ENCODE results near the gene RTN4IP1. TPM values are rescaled to one million over a fixed set of nuclear protein-coding genes. Genes with fewer than 3 reads are reported as not detected.

Gene RTN4IP1
- total RNA-seq, 1 experiment from 2014 or later, result 19.2 TPM

DNA sequence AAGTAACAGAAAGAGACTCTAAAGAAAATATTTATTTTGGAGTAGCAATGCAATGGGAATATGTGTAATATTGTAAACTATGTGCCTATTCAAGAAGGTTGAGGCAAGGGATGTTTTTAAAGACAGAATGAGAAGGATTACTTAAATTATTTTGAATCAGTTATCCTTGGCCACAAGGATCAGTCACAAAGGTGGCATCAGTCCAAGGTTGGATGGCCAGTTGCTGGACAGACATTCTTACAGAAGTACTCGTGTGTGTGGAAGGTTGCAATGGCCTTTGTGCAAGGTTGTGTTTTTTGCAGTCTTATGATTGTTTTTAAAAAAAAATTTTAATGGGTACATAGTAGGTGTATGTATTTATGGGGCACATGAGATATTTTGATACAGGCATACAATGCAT, 2.0 kb upstream of the RTN4IP1 start:
- Mint-ChIP-seq H3K4me1 (peaks cover 29% of the 10 kb centered on the region), H3K27me3 (ENCODE audit: low read depth) (no peaks in the 10 kb centered on the region), H3K4me3 (no peak overlapping the region), H3K27ac (no peak overlapping the region), H3K36me3 (no peaks in the 10 kb centered on the region), H3K9me3 (no peaks in the 10 kb centered on the region)
- ChIA-PET CTCF (no interaction called here), POLR2A (no interaction called here)
- TF ChIP-seq, protein P1, sequence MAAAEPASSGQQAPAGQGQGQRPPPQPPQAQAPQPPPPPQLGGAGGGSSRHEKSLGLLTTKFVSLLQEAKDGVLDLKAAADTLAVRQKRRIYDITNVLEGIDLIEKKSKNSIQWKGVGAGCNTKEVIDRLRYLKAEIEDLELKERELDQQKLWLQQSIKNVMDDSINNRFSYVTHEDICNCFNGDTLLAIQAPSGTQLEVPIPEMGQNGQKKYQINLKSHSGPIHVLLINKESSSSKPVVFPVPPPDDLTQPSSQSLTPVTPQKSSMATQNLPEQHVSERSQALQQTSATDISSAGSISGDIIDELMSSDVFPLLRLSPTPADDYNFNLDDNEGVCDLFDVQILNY (CRISPR knock-in tag; IDR thresholded peaks at IDR 0.05), result no peak
- TF ChIP-seq, protein P2, sequence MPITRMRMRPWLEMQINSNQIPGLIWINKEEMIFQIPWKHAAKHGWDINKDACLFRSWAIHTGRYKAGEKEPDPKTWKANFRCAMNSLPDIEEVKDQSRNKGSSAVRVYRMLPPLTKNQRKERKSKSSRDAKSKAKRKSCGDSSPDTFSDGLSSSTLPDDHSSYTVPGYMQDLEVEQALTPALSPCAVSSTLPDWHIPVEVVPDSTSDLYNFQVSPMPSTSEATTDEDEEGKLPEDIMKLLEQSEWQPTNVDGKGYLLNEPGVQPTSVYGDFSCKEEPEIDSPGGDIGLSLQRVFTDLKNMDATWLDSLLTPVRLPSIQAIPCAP (CRISPR knock-in tag; IDR thresholded peaks at IDR 0.05), result no peak
- no peak for TF ChIP-seq NFE2L1 (CRISPR knock-in tag; IDR thresholded peaks at IDR 0.05)
- TF ChIP-seq NR2C2 (CRISPR knock-in tag; IDR thresholded peaks at IDR 0.05), result no peak
- TF ChIP-seq NR1H2 (CRISPR knock-in tag; IDR thresholded peaks at IDR 0.05), result no peak
- TF ChIP-seq, protein P3, sequence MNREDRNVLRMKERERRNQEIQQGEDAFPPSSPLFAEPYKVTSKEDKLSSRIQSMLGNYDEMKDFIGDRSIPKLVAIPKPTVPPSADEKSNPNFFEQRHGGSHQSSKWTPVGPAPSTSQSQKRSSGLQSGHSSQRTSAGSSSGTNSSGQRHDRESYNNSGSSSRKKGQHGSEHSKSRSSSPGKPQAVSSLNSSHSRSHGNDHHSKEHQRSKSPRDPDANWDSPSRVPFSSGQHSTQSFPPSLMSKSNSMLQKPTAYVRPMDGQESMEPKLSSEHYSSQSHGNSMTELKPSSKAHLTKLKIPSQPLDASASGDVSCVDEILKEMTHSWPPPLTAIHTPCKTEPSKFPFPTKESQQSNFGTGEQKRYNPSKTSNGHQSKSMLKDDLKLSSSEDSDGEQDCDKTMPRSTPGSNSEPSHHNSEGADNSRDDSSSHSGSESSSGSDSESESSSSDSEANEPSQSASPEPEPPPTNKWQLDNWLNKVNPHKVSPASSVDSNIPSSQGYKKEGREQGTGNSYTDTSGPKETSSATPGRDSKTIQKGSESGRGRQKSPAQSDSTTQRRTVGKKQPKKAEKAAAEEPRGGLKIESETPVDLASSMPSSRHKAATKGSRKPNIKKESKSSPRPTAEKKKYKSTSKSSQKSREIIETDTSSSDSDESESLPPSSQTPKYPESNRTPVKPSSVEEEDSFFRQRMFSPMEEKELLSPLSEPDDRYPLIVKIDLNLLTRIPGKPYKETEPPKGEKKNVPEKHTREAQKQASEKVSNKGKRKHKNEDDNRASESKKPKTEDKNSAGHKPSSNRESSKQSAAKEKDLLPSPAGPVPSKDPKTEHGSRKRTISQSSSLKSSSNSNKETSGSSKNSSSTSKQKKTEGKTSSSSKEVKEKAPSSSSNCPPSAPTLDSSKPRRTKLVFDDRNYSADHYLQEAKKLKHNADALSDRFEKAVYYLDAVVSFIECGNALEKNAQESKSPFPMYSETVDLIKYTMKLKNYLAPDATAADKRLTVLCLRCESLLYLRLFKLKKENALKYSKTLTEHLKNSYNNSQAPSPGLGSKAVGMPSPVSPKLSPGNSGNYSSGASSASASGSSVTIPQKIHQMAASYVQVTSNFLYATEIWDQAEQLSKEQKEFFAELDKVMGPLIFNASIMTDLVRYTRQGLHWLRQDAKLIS (CRISPR knock-in tag; IDR thresholded peaks at IDR 0.05; ENCODE audit: borderline replicate concordance), result no peak
- TF ChIP-seq, protein P4, sequence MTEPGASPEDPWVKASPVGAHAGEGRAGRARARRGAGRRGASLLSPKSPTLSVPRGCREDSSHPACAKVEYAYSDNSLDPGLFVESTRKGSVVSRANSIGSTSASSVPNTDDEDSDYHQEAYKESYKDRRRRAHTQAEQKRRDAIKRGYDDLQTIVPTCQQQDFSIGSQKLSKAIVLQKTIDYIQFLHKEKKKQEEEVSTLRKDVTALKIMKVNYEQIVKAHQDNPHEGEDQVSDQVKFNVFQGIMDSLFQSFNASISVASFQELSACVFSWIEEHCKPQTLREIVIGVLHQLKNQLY (CRISPR knock-in tag; IDR thresholded peaks at IDR 0.05), result no peak
- TF ChIP-seq, protein P5, sequence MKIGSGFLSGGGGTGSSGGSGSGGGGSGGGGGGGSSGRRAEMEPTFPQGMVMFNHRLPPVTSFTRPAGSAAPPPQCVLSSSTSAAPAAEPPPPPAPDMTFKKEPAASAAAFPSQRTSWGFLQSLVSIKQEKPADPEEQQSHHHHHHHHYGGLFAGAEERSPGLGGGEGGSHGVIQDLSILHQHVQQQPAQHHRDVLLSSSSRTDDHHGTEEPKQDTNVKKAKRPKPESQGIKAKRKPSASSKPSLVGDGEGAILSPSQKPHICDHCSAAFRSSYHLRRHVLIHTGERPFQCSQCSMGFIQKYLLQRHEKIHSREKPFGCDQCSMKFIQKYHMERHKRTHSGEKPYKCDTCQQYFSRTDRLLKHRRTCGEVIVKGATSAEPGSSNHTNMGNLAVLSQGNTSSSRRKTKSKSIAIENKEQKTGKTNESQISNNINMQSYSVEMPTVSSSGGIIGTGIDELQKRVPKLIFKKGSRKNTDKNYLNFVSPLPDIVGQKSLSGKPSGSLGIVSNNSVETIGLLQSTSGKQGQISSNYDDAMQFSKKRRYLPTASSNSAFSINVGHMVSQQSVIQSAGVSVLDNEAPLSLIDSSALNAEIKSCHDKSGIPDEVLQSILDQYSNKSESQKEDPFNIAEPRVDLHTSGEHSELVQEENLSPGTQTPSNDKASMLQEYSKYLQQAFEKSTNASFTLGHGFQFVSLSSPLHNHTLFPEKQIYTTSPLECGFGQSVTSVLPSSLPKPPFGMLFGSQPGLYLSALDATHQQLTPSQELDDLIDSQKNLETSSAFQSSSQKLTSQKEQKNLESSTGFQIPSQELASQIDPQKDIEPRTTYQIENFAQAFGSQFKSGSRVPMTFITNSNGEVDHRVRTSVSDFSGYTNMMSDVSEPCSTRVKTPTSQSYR (CRISPR knock-in tag; IDR thresholded peaks at IDR 0.05), result no peak
- TF ChIP-seq OVOL2 (CRISPR knock-in tag; IDR thresholded peaks at IDR 0.05; ENCODE audit: borderline replicate concordance), result no peak
- TF ChIP-seq JAZF1 (CRISPR knock-in tag; IDR thresholded peaks at IDR 0.05), result no peak
- TF ChIP-seq, protein P6, sequence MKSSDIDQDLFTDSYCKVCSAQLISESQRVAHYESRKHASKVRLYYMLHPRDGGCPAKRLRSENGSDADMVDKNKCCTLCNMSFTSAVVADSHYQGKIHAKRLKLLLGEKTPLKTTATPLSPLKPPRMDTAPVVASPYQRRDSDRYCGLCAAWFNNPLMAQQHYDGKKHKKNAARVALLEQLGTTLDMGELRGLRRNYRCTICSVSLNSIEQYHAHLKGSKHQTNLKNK (CRISPR knock-in tag; IDR thresholded peaks at IDR 0.05), result no peak
- no peak for TF ChIP-seq GTF2I (CRISPR knock-in tag; conservative IDR thresholded peaks at IDR 0.05)
- TF ChIP-seq NFYB (CRISPR knock-in tag; conservative IDR thresholded peaks at IDR 0.05; ENCODE audit: low read depth), result no peak
- no peak for TF ChIP-seq ZBTB21 (CRISPR knock-in tag; IDR thresholded peaks at IDR 0.05; ENCODE audit: borderline replicate concordance)
- TF ChIP-seq MYBL2 (CRISPR knock-in tag; IDR thresholded peaks at IDR 0.05), result no peak
- TF ChIP-seq, protein P7, sequence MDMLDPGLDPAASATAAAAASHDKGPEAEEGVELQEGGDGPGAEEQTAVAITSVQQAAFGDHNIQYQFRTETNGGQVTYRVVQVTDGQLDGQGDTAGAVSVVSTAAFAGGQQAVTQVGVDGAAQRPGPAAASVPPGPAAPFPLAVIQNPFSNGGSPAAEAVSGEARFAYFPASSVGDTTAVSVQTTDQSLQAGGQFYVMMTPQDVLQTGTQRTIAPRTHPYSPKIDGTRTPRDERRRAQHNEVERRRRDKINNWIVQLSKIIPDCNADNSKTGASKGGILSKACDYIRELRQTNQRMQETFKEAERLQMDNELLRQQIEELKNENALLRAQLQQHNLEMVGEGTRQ (CRISPR knock-in tag; IDR thresholded peaks at IDR 0.05), result no peak
- TF ChIP-seq, protein P8, sequence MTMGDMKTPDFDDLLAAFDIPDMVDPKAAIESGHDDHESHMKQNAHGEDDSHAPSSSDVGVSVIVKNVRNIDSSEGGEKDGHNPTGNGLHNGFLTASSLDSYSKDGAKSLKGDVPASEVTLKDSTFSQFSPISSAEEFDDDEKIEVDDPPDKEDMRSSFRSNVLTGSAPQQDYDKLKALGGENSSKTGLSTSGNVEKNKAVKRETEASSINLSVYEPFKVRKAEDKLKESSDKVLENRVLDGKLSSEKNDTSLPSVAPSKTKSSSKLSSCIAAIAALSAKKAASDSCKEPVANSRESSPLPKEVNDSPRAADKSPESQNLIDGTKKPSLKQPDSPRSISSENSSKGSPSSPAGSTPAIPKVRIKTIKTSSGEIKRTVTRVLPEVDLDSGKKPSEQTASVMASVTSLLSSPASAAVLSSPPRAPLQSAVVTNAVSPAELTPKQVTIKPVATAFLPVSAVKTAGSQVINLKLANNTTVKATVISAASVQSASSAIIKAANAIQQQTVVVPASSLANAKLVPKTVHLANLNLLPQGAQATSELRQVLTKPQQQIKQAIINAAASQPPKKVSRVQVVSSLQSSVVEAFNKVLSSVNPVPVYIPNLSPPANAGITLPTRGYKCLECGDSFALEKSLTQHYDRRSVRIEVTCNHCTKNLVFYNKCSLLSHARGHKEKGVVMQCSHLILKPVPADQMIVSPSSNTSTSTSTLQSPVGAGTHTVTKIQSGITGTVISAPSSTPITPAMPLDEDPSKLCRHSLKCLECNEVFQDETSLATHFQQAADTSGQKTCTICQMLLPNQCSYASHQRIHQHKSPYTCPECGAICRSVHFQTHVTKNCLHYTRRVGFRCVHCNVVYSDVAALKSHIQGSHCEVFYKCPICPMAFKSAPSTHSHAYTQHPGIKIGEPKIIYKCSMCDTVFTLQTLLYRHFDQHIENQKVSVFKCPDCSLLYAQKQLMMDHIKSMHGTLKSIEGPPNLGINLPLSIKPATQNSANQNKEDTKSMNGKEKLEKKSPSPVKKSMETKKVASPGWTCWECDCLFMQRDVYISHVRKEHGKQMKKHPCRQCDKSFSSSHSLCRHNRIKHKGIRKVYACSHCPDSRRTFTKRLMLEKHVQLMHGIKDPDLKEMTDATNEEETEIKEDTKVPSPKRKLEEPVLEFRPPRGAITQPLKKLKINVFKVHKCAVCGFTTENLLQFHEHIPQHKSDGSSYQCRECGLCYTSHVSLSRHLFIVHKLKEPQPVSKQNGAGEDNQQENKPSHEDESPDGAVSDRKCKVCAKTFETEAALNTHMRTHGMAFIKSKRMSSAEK (CRISPR knock-in tag; IDR thresholded peaks at IDR 0.05; ENCODE audit: borderline replicate concordance), result no peak
- TF ChIP-seq, protein P9, sequence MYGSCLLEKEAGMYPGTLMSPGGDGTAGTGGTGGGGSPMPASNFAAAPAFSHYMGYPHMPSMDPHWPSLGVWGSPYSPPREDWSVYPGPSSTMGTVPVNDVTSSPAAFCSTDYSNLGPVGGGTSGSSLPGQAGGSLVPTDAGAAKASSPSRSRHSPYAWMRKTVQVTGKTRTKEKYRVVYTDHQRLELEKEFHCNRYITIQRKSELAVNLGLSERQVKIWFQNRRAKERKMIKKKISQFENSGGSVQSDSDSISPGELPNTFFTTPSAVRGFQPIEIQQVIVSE (CRISPR knock-in tag; IDR thresholded peaks at IDR 0.05; ENCODE audit: borderline replicate concordance), result no peak
- TF ChIP-seq, protein P10, sequence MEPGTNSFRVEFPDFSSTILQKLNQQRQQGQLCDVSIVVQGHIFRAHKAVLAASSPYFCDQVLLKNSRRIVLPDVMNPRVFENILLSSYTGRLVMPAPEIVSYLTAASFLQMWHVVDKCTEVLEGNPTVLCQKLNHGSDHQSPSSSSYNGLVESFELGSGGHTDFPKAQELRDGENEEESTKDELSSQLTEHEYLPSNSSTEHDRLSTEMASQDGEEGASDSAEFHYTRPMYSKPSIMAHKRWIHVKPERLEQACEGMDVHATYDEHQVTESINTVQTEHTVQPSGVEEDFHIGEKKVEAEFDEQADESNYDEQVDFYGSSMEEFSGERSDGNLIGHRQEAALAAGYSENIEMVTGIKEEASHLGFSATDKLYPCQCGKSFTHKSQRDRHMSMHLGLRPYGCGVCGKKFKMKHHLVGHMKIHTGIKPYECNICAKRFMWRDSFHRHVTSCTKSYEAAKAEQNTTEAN (CRISPR knock-in tag; IDR thresholded peaks at IDR 0.05), result no peak
- ATAC-seq (no peak), DNase-seq (ENCODE audit: low spot score) (no peak)

Measured in WTC11 (cell line).